GM19043 (cell line): ENCODE results near the gene DTD1.
A peak's percentile ranks its signal among the peaks of the same experiment; 100 is the strongest.

ENCODE experiments used
- ATAC-seq: cut with Tn5 transposase; IDR thresholded peaks from one replicate; pipeline ENCODE4 v1.9.1; 2021; ENCODE audit warnings: low read depth; ENCODE audit not compliant: unreplicated experiment

DTD1 gene

GRCh38 chr20:18698735-18699380, 111.0 kb downstream of the DTD1 start:
- ATAC-seq = no peak

GRCh38 chr20:18701969-18702368, 114.1 kb downstream of the DTD1 start:
- no peak for ATAC-seq

- no peak for ATAC-seq
Observed at GRCh38 chr20:18702736-18703135, 114.9 kb downstream of the DTD1 start.

GRCh38 chr20:18705490-18705889, 117.6 kb downstream of the DTD1 start:
- ATAC-seq = no peak

- ATAC-seq = no peak
Observed at GRCh38 chr20:18705910-18706309, 118.1 kb downstream of the DTD1 start.

GRCh38 chr20:18712131-18712530, 124.3 kb downstream of the DTD1 start:
- no peak for ATAC-seq

- no peak for ATAC-seq
Observed at GRCh38 chr20:18712882-18713281, 125.0 kb downstream of the DTD1 start.

- no peak for ATAC-seq
Observed at GRCh38 chr20:18715564-18715963, 127.7 kb downstream of the DTD1 start.

GRCh38 chr20:18717062-18717461, 129.2 kb downstream of the DTD1 start:
- no peak for ATAC-seq

GRCh38 chr20:18718129-18718528, 130.3 kb downstream of the DTD1 start:
- no peak for ATAC-seq

GRCh38 chr20:18719426-18719825, 131.6 kb downstream of the DTD1 start:
- ATAC-seq = no peak

GRCh38 chr20:18721551-18722115, 133.8 kb downstream of the DTD1 start:
- ATAC-seq = no peak

GRCh38 chr20:18722371-18722770, 134.5 kb downstream of the DTD1 start:
- no peak for ATAC-seq

- no peak for ATAC-seq
Observed at GRCh38 chr20:18724077-18724476, 136.2 kb downstream of the DTD1 start.

- ATAC-seq = no peak
Observed at GRCh38 chr20:18724788-18725464, 137.1 kb downstream of the DTD1 start.

GRCh38 chr20:18727032-18727508, 139.2 kb downstream of the DTD1 start:
- no peak for ATAC-seq

GRCh38 chr20:18728165-18728869, 140.5 kb downstream of the DTD1 start:
- ATAC-seq = peak; percentile 94

- peak; percentile 43 for ATAC-seq
Observed at GRCh38 chr20:18728870-18729224, 141.0 kb downstream of the DTD1 start.

- ATAC-seq = no peak
Observed at GRCh38 chr20:18729231-18729825, 141.5 kb downstream of the DTD1 start.

- ATAC-seq = no peak
Observed at GRCh38 chr20:18731940-18732339, 144.1 kb downstream of the DTD1 start.
